Trophoblast cell (in vitro differentiated cells and primary cell): ENCODE data around the gene LMF1.
"Not testable (repeated sequence)": the region's sequence is repeated elsewhere in the genome, so short reads cannot be mapped to it uniquely, and the experiment has no call there.

ENCODE experiments used
- DNase-seq, 2 donors: peaks; one replicate each; pipeline ENCODE4 v3.0.0-alpha.2; 2016
- H2AFZ ChIP-seq: 2 replicates; pipeline ENCODE4 v1.6.1; 2013; ENCODE audit warnings: low read length, moderate library complexity, mild to moderate bottlenecking; ENCODE audit not compliant: insufficient read depth, poor library complexity
- H2AK5ac ChIP-seq: 2 replicates; pipeline ENCODE4 v1.6.1; 2013; ENCODE audit warnings: mild to moderate bottlenecking, low read length
- H2BK120ac ChIP-seq: 2 replicates; pipeline ENCODE4 v1.6.1; 2013; ENCODE audit warnings: low read length, mild to moderate bottlenecking, moderate library complexity; ENCODE audit not compliant: insufficient read depth, poor library complexity
- H2BK12ac ChIP-seq: 2 replicates; pipeline ENCODE4 v1.6.1; 2013; ENCODE audit warnings: mild to moderate bottlenecking, low read length, moderate library complexity
- H2BK5ac ChIP-seq: 2 replicates; pipeline ENCODE4 v1.6.1; 2013; ENCODE audit warnings: low read length, low read depth, moderate library complexity, mild to moderate bottlenecking; ENCODE audit not compliant: poor library complexity
- H3K14ac ChIP-seq: 2 replicates; pipeline ENCODE4 v1.6.1; 2013; ENCODE audit warnings: mild to moderate bottlenecking, low read length
- H3K18ac ChIP-seq: 2 replicates; pipeline ENCODE4 v1.6.1; 2013; ENCODE audit warnings: mild to moderate bottlenecking, low read length
- H3K23ac ChIP-seq: 2 replicates; pipeline ENCODE4 v1.6.1; 2013; ENCODE audit warnings: low read length
- H3K27ac ChIP-seq: 2 replicates; pipeline ENCODE4 v1.5.1; 2013; ENCODE audit warnings: low read depth, mild to moderate bottlenecking, inconsistent platforms, low read length, moderate library complexity
- H3K27me3 ChIP-seq: 2 replicates; pipeline ENCODE4 v1.6.1; 2013; ENCODE audit warnings: inconsistent platforms, mild to moderate bottlenecking, low read length, moderate library complexity; ENCODE audit not compliant: insufficient read depth
- H3K36me3 ChIP-seq, 2 experiments: 1 replicate in 1 of 2; 2 replicates in 1 of 2; pipeline ENCODE4 v1.6.1; 2013; ENCODE audit warnings: low read length in 2 of 2, mild to moderate bottlenecking in 2 of 2, moderate library complexity in 1 of 2; ENCODE audit not compliant: insufficient read depth in 2 of 2, control insufficient read depth in 1 of 2
- H3K4ac ChIP-seq: 2 replicates; pipeline ENCODE4 v1.6.1; 2013; ENCODE audit warnings: low read depth, mild to moderate bottlenecking, low read length, moderate library complexity
- H3K4me1 ChIP-seq, 2 experiments: 1 replicate in 1 of 2; 2 replicates in 1 of 2; pipeline ENCODE4 v1.6.1; 2013; ENCODE audit warnings: low read length in 2 of 2, mild to moderate bottlenecking in 2 of 2, moderate library complexity in 1 of 2; ENCODE audit not compliant: insufficient read depth in 2 of 2, control insufficient read depth in 1 of 2
- H3K4me2 ChIP-seq: 2 replicates; pipeline ENCODE4 v1.6.1; 2013; ENCODE audit warnings: inconsistent platforms, mild to moderate bottlenecking, low read length, moderate library complexity
- H3K4me3 ChIP-seq: 2 replicates; pipeline ENCODE4 v1.5.1; 2013; ENCODE audit warnings: mild to moderate bottlenecking, low read depth, low read length, inconsistent platforms
- H3K79me1 ChIP-seq: one replicate; pipeline ENCODE4 v1.6.1; 2013; ENCODE audit warnings: low read length
- H3K79me2 ChIP-seq: 2 replicates; pipeline ENCODE4 v1.6.1; 2013; ENCODE audit warnings: low read length, mild to moderate bottlenecking; ENCODE audit not compliant: control insufficient read depth, insufficient read depth, poor library complexity
- H3K9ac ChIP-seq: 2 replicates; pipeline ENCODE4 v1.6.1; 2013; ENCODE audit warnings: mild to moderate bottlenecking, low read length
- H3K9me3 ChIP-seq: 2 replicates; pipeline ENCODE4 v1.6.1; 2013; ENCODE audit warnings: low read depth, mild to moderate bottlenecking, control low read depth, inconsistent platforms, low read length; ENCODE audit not compliant: insufficient read depth
- H4K12ac ChIP-seq: 2 replicates; pipeline ENCODE4 v1.6.1; 2013; ENCODE audit warnings: low read depth, mild to moderate bottlenecking, low read length, moderate library complexity
- H4K8ac ChIP-seq: 2 replicates; pipeline ENCODE4 v1.6.1; 2013; ENCODE audit warnings: low read depth, mild to moderate bottlenecking, low read length, moderate library complexity
- H4K91ac ChIP-seq: one replicate; pipeline ENCODE4 v1.6.1; 2013; ENCODE audit warnings: low read depth, mild to moderate bottlenecking, low read length, moderate library complexity
- WGBS: extraction: QIAGEN DNeasy Blood & Tissue Kit; methylation state at CpG from one replicate; pipeline ENCODE4 v1.1.7; 2013; ENCODE audit warnings: missing lambda C conversion rate; ENCODE audit not compliant: insufficient read length, insufficient coverage; ENCODE audit errors: extremely low coverage; 5-methylcytosine and 5-hydroxymethylcytosine counted together

Gene LMF1

DNA sequence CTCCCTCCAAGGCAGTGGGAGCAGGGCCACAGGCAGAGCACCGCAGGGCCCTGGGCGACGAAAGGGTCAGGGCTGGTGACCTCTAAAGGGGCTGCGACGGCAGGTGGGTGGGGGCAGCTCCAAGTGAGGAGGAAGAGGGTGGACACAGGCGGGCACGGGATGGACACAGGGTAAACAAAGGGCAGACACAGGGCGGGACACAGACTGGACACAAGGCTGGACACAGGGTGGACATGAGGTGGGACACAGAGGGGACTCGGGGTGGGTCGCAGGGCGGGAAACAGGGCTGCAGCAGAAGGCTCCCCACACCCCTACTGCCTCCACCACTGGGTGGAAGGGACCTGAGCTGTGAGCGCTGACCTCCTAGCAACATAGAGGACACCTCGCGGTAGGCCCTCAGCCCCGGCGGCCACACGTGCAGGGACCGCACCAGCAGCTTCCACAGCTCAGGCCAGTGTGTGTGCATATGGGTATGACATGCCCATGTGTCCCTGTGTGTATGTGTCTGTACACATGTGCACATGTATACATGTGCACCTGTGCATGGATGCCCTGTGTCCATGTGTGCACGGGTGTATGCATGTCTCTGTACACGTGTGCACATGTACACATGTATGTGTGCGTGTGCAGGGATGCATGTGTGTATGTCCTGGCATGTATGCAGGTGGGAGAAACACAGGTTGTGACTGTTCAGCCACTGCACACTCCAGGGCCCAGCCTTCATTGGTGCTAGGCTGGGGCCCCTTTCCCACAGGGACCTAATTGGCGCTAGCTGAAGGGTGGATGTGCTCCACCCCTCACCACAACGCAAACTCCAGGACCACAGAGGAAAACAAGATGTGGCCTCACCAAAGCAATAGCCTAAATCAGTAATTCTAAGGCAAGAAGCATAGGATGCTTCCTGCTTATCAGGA is 7.6 kb downstream of the LMF1 start:
- Histone ChIP-seq H3K14ac (no peak overlapping the region), H3K4me3 (no peak overlapping the region)
- WGBS, result no CpG with 5 or more reads among the region's 23 CpGs

GRCh38 chr16:962366-962765 is 8.4 kb downstream of the LMF1 start:
- WGBS, result no CpG with 5 or more reads among the region's 22 CpGs

More for the DNA sequence above, 7.6 kb downstream of the LMF1 start:
- DNase-seq, result no peak
- Histone ChIP-seq H4K91ac (no peak overlapping the region), H3K9me3 (peaks cover 32% of the 10 kb centered on the region), H3K4me1 (no peaks in the 10 kb centered on the region), H2BK12ac (no peak overlapping the region), H3K79me2 (no peaks in the 10 kb centered on the region), H2AFZ (no peak overlapping the region), H3K4ac (no peak overlapping the region), H3K18ac (no peak overlapping the region), H3K4me2 (no peak overlapping the region), H3K23ac (no peak overlapping the region), H3K27me3 (no peaks in the 10 kb centered on the region), H2AK5ac (no peak overlapping the region), H2BK120ac (no peak overlapping the region), H4K8ac (no peak overlapping the region), H4K12ac (no peak overlapping the region), H3K27ac (no peak overlapping the region), H3K9ac (no peak overlapping the region), H2BK5ac (no peak overlapping the region), H3K79me1 (no peaks in the 10 kb centered on the region), H3K36me3 (no peaks in the 10 kb centered on the region)

DNA sequence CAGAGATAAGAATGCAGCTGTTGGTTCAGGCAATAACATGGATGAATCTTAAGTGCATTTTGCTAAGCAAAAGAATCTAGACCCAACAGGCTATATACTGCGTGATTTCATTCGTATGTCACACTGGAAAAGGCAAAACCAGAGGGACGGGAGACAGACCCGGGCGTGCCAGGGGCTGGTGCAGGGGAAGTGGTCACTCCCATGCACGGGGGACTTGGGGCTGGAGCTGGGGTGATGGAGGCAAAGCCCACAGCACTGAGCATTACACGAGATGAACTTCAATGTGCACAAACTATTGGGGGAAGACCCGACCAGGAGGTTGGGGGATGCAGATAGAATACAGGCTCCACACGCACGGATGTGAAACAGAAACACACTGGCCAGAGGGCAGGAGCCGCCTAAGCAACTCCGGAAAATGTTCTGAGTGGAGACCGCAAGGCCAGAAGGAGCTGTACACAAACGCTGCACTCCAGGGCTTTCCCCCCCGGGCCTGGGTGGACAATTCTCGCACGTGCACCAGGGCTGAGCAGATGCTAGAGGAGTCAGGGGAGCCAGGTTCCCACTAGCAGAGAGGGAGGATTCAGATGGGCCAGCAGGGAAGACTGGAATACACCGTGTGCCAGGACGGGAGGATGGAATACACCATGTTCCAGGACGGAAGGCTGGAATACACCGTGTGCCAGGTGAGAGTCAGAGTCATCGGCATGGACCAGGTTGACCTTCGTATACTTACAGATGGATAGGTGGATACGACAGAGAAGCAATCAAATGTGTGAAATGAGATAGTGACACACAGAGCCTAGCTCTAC is 11.3 kb downstream of the LMF1 start:
- Histone ChIP-seq H4K12ac (no peak overlapping the region), H3K27ac (no peak overlapping the region), H2BK120ac (no peak overlapping the region), H3K9me3 (peaks cover 28% of the 10 kb centered on the region), H3K27me3 (no peaks in the 10 kb centered on the region), H3K4me3 (no peak overlapping the region), H3K36me3 (no peaks in the 10 kb centered on the region), H2AFZ (no peak overlapping the region), H2BK5ac (no peak overlapping the region), H3K4me1 (no peaks in the 10 kb centered on the region), H3K18ac (no peak overlapping the region), H3K14ac (no peak overlapping the region), H3K4ac (no peak overlapping the region), H3K79me1 (no peaks in the 10 kb centered on the region), H3K79me2 (no peaks in the 10 kb centered on the region), H3K4me2 (no peak overlapping the region), H4K8ac (no peak overlapping the region), H2AK5ac (no peak overlapping the region), H4K91ac (no peak overlapping the region), H3K9ac (no peak overlapping the region), H3K23ac (no peak overlapping the region), H2BK12ac (no peak overlapping the region)
- no peak for DNase-seq
- no CpG with 5 or more reads among the region's 24 CpGs for WGBS

More at GRCh38 chr16:962366-962765, 8.4 kb downstream of the LMF1 start:
- Histone ChIP-seq H3K4me3 (no peak overlapping the region), H3K36me3 (no peaks in the 10 kb centered on the region), H3K79me1 (no peaks in the 10 kb centered on the region), H3K23ac (no peak overlapping the region), H3K79me2 (no peaks in the 10 kb centered on the region), H4K12ac (no peak overlapping the region), H3K14ac (no peak overlapping the region), H3K18ac (no peak overlapping the region), H3K27ac (no peak overlapping the region), H3K9ac (no peak overlapping the region), H2BK12ac (no peak overlapping the region), H2AFZ (no peak overlapping the region), H3K27me3 (no peaks in the 10 kb centered on the region), H3K4me2 (no peak overlapping the region), H3K4ac (no peak overlapping the region), H4K8ac (no peak overlapping the region), H3K4me1 (no peaks in the 10 kb centered on the region), H3K9me3 (peaks cover 31% of the 10 kb centered on the region), H2BK5ac (no peak overlapping the region), H2BK120ac (no peak overlapping the region), H2AK5ac (no peak overlapping the region), H4K91ac (no peak overlapping the region)
- no peak for DNase-seq

- H3K4ac ChIP-seq, H3K4me1 ChIP-seq: not testable (repeated sequence)
These were observed 15.0 kb downstream of the LMF1 start for GRCh38 chr16:955766-956165.

More at GRCh38 chr16:955766-956165, 15.0 kb downstream of the LMF1 start:
- not testable (repeated sequence) for H2BK120ac ChIP-seq, H4K12ac ChIP-seq, H4K91ac ChIP-seq, H3K27me3 ChIP-seq, H2AK5ac ChIP-seq, H2BK12ac ChIP-seq, H3K36me3 ChIP-seq, H3K79me1 ChIP-seq, H3K4me3 ChIP-seq, H4K8ac ChIP-seq, DNase-seq, H3K4me2 ChIP-seq, H3K9ac ChIP-seq, H3K18ac ChIP-seq, H3K79me2 ChIP-seq, H2BK5ac ChIP-seq, H3K14ac ChIP-seq, H3K23ac ChIP-seq, H2AFZ ChIP-seq, H3K27ac ChIP-seq
- WGBS, result no CpG with 5 or more reads among the region's 27 CpGs
- peaks cover 37% of the 10 kb centered on the region for H3K9me3 ChIP-seq
